Erythroblast (primary cell): ENCODE results near the gene RNF114.

ENCODE experiments used
- GATA1 ChIP-seq: IDR thresholded peaks from 2 replicates; pipeline ENCODE4 v1.6.1; 2011; ENCODE audit warnings: low read depth, mild to moderate bottlenecking, control low read depth, low read length, moderate library complexity
- POLR2A ChIP-seq: IDR thresholded peaks from 2 replicates; pipeline ENCODE4 v1.6.1; 2011; ENCODE audit warnings: mild to moderate bottlenecking, low read length

DNA sequence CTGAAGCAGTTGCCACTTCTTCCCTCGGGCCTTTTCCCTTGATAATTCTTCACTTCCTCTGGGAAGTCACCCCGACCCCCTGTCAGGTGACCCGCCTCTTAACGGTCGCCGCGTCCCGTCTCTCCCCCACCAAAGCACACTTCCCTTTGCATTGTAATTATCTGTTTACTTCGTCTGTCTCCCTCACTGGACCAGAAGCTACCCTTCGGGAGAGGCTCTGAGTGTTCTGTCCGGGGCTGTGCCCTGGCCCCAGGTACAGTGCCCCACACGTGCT lies 45.8 kb downstream of the RNF114 start:
- TF ChIP-seq POLR2A, result no peak
- TF ChIP-seq GATA1, result no peak
